ENCODE measurements around the gene ZNF397. TPM values are rescaled to one million over a fixed set of nuclear protein-coding genes. Genes with fewer than 3 reads are reported as not detected.

The ZNF397 gene
- total and polyA plus RNA-seq, 2 of the 13 experiments (the other 11 are each of a cell fraction or from before 2014, with no cell fraction given) = 4.7 to 9.4 TPM

- TF ChIP-seq ZNF646 (CRISPR knock-in tag; IDR thresholded peaks at IDR 0.05) (no peak), THYN1 (CRISPR knock-in tag; IDR thresholded peaks at IDR 0.05; ENCODE audit: borderline replicate concordance, low read depth) (no peak), KMT2B (CRISPR knock-in tag; IDR thresholded peaks at IDR 0.05) (peak; percentile 98), RFX1 (IDR thresholded peaks at IDR 0.05) (no peak), ZBTB34 (CRISPR knock-in tag; IDR thresholded peaks at IDR 0.05) (peak; percentile 86; the same call in 1 of the 2 replicates), ZNF251 (CRISPR knock-in tag; IDR thresholded peaks at IDR 0.05) (no peak), MBNL3 (CRISPR knock-in tag; conservative IDR thresholded peaks at IDR 0.05) (no peak), GATAD2A (CRISPR knock-in tag; IDR thresholded peaks at IDR 0.05) (peak; percentile 79), ZNF577 (CRISPR knock-in tag; IDR thresholded peaks at IDR 0.05; ENCODE audit: borderline replicate concordance, low read depth) (no peak), HOXD1 (CRISPR knock-in tag; IDR thresholded peaks at IDR 0.05) (no peak; the same call in 1 of the 2 replicates), ZNF777 (CRISPR knock-in tag; IDR thresholded peaks at IDR 0.05) (peak; percentile 36; the same call in 1 of the 2 replicates), KDM5B (CRISPR knock-in tag; IDR thresholded peaks at IDR 0.05; ENCODE audit: borderline replicate concordance) (peak; percentile 98; the same call in 1 of the 2 replicates), HOXA5 (CRISPR knock-in tag; IDR thresholded peaks at IDR 0.05) (peak; percentile 43; the same call in 1 of the 2 replicates), FOXM1 (CRISPR knock-in tag; IDR thresholded peaks at IDR 0.05) (no peak), ATF5 (CRISPR knock-in tag; IDR thresholded peaks at IDR 0.05; ENCODE audit: low read depth) (no peak), SP4 (CRISPR knock-in tag; IDR thresholded peaks at IDR 0.05) (peak; percentile 80), SALL2 (CRISPR knock-in tag; IDR thresholded peaks at IDR 0.05) (peak; percentile 96), KLF11 (CRISPR knock-in tag; IDR thresholded peaks at IDR 0.05) (no peak; the same call in 1 of the 2 replicates), NPAS2 (CRISPR knock-in tag; IDR thresholded peaks at IDR 0.05; ENCODE audit: borderline replicate concordance) (no peak), CERS6 (CRISPR knock-in tag; IDR thresholded peaks at IDR 0.05) (no peak), ZSCAN21 (CRISPR knock-in tag; IDR thresholded peaks at IDR 0.05; ENCODE audit: borderline replicate concordance) (peak; percentile 95), WIZ (CRISPR knock-in tag; IDR thresholded peaks at IDR 0.05) (peak; percentile 80; the same call in 1 of the 2 replicates)
These were observed 49.4 kb downstream of the ZNF397 start, which contains the start of gene ZSCAN30 (continued) for GRCh38 chr18:35290094-35290735.

Data from HepG2 (cell line).